ENCODE data around the gene VSIG10L. TPM values are rescaled to one million over a fixed set of nuclear protein-coding genes. Genes with fewer than 3 reads are reported as not detected.

VSIG10L gene
- total RNA-seq, 2 experiments from 2014 or later = 0.11 to 0.14 TPM

DNA sequence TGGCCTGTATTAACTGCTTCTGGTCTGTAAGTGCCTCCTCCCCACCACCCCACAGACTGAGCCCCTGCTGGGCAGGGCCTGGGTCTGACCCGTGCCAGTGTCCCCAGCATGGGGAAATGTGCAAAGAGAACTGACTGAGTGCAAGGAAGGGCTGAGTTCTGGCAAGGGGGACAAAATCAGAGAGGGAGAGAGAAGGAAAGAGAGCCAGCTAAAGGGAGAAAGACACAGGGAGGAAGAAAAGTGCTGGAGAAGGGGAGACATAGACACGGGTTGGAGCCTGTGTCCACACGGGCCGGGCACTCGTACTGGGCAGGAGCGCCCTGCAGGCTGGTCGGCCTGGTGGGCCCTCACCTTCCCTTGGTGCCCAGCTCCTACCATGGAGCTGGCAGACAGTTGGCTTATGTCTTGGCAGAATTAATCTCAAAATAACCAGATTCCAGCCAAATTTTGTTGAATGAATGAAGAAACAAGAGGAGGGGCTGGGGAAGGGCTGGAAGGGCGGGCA, 29.3 kb upstream of the VSIG10L start:
- Mint-ChIP-seq H3K4me1 (ENCODE audit: low read depth) (peaks cover 79% of the 10 kb centered on the region), H3K9me3 (no peaks in the 10 kb centered on the region), H3K27ac (peak overlapping the region; percentile 9), H3K27me3 (no peaks in the 10 kb centered on the region), H3K36me3 (ENCODE audit: low read depth) (peaks cover 8% of the 10 kb centered on the region), H3K4me3 (peak overlapping the region; percentile 65)
- peak overlapping the region; percentile 45 for H3K4me3 ChIP-seq (ENCODE audit: low read length)
- peaks cover 84% of the 10 kb centered on the region for H3K4me1 ChIP-seq (ENCODE audit: insufficient read depth, low read length)
- intact Hi-C loops (cut with DNase I, micrococcal nuclease) = no loop called here
- H3K9me3 ChIP-seq (ENCODE audit: control insufficient read depth in 1 of 2, insufficient read depth in 1 of 2, low read length in 2 of 2) = peaks cover 0 to 7% of the 10 kb centered on the region in 2 experiments
- peak overlapping the region in 1 of 2 donors; percentile 62 for H3K27ac ChIP-seq (ENCODE audit: low read depth in 1 of 2, low read length in 2 of 2)
- H3K27me3 ChIP-seq (ENCODE audit: control insufficient read depth in 1 of 2, insufficient read depth in 2 of 2, low read length in 2 of 2) = no peaks in the 10 kb centered on the region
- ChIA-PET CTCF (no interaction called here), POLR2A (no interaction called here)
- no peak for TF ChIP-seq CTCF (IDR thresholded peaks at IDR 0.05)
- DNase-seq (no peak), ATAC-seq (ENCODE audit: poor library complexity) (no peak)
- no peaks in the 10 kb centered on the region for H3K36me3 ChIP-seq (ENCODE audit: insufficient read depth, low read length)

GRCh38 chr19:51370230-51370629, 28.3 kb upstream of the VSIG10L start:
- Mint-ChIP-seq H3K9me3 (no peaks in the 10 kb centered on the region), H3K27ac (peak overlapping the region; percentile 60), H3K27me3 (no peaks in the 10 kb centered on the region), H3K36me3 (ENCODE audit: low read depth) (peaks cover 12% of the 10 kb centered on the region), H3K4me3 (peak overlapping the region; percentile 65), H3K4me1 (ENCODE audit: low read depth) (peaks cover 77% of the 10 kb centered on the region)
- DNase-seq = no peak
- Histone ChIP-seq H3K36me3 (ENCODE audit: insufficient read depth, low read length) (no peaks in the 10 kb centered on the region), H3K4me1 (ENCODE audit: insufficient read depth, low read length) (peaks cover 83% of the 10 kb centered on the region), H3K4me3 (ENCODE audit: low read length) (peak overlapping the region; percentile 45), H3K27me3 (ENCODE audit: control insufficient read depth in 1 of 2, insufficient read depth in 2 of 2, low read length in 2 of 2) (no peaks in the 10 kb centered on the region), H3K27ac (ENCODE audit: low read depth in 1 of 2, low read length in 2 of 2) (no peak overlapping the region), H3K9me3 (ENCODE audit: control insufficient read depth in 1 of 2, insufficient read depth in 1 of 2, low read length in 2 of 2) (peaks cover 0 to 7% of the 10 kb centered on the region in 2 experiments)
- no peak for ATAC-seq (ENCODE audit: poor library complexity)
- TF ChIP-seq CTCF (IDR thresholded peaks at IDR 0.05) = no peak
- intact Hi-C loops (cut with DNase I, micrococcal nuclease) = no loop called here
- POLR2A ChIA-PET = no interaction called here
- CTCF ChIA-PET = interaction anchor here (0.8 to 1.2 kb wide), 2 partner anchors 24 to 51 kb away, joined by 3 read pairs; no protein-coding TSS in a partner anchor

GRCh38 chr19:51368366-51369282, 26.7 kb upstream of the VSIG10L start, which contains the start of gene CLDND2:
CLDND2 (minus strand) TSS chr19:51369003; CDS start chr19:51368577, 426 bp downstream.
- Mint-ChIP-seq H3K4me3 (peak within 1 kb of the TSS; percentile 96), H3K4me1 (ENCODE audit: low read depth) (peaks cover 74% of the 10 kb centered on the region), H3K9me3 (no peaks in the 10 kb centered on the region), H3K27ac (peak within 1 kb of the TSS; percentile 84), H3K36me3 (ENCODE audit: low read depth) (peaks cover 12% of the 10 kb centered on the region), H3K27me3 (no peaks in the 10 kb centered on the region)
- Histone ChIP-seq H3K4me3 (ENCODE audit: low read length) (peak within 1 kb of the TSS; percentile 90), H3K36me3 (ENCODE audit: insufficient read depth, low read length) (no peaks in the 10 kb centered on the region), H3K9me3 (ENCODE audit: control insufficient read depth in 1 of 2, insufficient read depth in 1 of 2, low read length in 2 of 2) (no peaks in the 10 kb centered on the region), H3K27me3 (ENCODE audit: control insufficient read depth in 1 of 2, insufficient read depth in 2 of 2, low read length in 2 of 2) (no peaks in the 10 kb centered on the region), H3K4me1 (ENCODE audit: insufficient read depth, low read length) (peaks cover 84% of the 10 kb centered on the region), H3K27ac (ENCODE audit: low read depth in 1 of 2, low read length in 2 of 2) (peak within 1 kb of the TSS; percentile 55 to 65)
- intact Hi-C loops (cut with DNase I, micrococcal nuclease) = loop anchor here in 1 of 2 experiments (10.0 kb wide), 1 partner anchor 226 kb away; no protein-coding TSS in a partner anchor
- no peak for TF ChIP-seq CTCF (IDR thresholded peaks at IDR 0.05)
- POLR2A ChIA-PET = interaction anchor here (2.0 kb wide), 1 partner anchor 25 kb away, joined by 9 read pairs; no protein-coding TSS in a partner anchor
- DNase-seq (peak in 3 of 14 experiments; percentile 32 to 48 (median 36)), ATAC-seq (ENCODE audit: poor library complexity) (no peak)
- CTCF ChIA-PET = no interaction called here

Data from CD4-positive, alpha-beta T cell (primary cell).